Gastroesophageal sphincter (tissue), 3 donors: ENCODE measurements around the gene HS3ST3A1.

Experiments used
- CTCF ChIP-seq, 4 experiments: fragments of 200-600 bp in 2 of 4; fragments of 450-650 bp in 2 of 4; sonication (generic) in 1 of 4; IDR thresholded peaks; one replicate each; pipeline ENCODE4 v1.5.1; 2017 to 2019; ENCODE audit warnings: antibody characterized with exemption in 4 of 4, mild to moderate bottlenecking in 2 of 4, moderate library complexity in 2 of 4
- POLR2AphosphoS5 ChIP-seq: sonication (generic); formaldehyde crosslinking; IDR thresholded peaks from one replicate; pipeline ENCODE4 v1.6.1; 2017; ENCODE audit warnings: antibody characterized with exemption

- no peak for TF ChIP-seq CTCF (IDR thresholded peaks at IDR 0.05)
- no peak for TF ChIP-seq POLR2AphosphoS5
Observed at GRCh38 chr17:13537167-13537731, 64.5 kb downstream of the HS3ST3A1 start.
